Vagina (tissue), 2 donors: ENCODE results near the gene PATJ. TPM values are rescaled to one million over a fixed set of nuclear protein-coding genes. Genes with fewer than 3 reads are reported as not detected.
A peak's percentile ranks its signal among the peaks of the same experiment; 100 is the strongest.

Experiments
- DNase-seq, 2 donors: peaks; one replicate each; pipeline ENCODE4 v3.0.0-alpha.2; 2017; ENCODE audit errors: extremely low spot score in 2 of 2
- H3K27ac ChIP-seq: fragments of 200-600 bp; sonication (generic); one replicate; pipeline ENCODE4 v1.5.1; 2019
- H3K27me3 ChIP-seq: fragments of 200-600 bp; sonication (generic); one replicate; pipeline ENCODE4 v1.5.1; 2019
- H3K36me3 ChIP-seq, 2 donors: fragments of 200-600 bp; sonication (generic); one replicate each; pipeline ENCODE4 v1.5.1; 2017 to 2019
- H3K4me1 ChIP-seq: fragments of 200-600 bp; sonication (generic); one replicate; pipeline ENCODE4 v1.5.1; 2019
- H3K4me3 ChIP-seq, 2 donors: fragments of 200-600 bp; sonication (generic); 1 replicate in 1 of 2; 2 replicates in 1 of 2; pipeline ENCODE4 v1.5.1; 2016 to 2019
- H3K9me3 ChIP-seq: fragments of 200-600 bp; sonication (generic); one replicate; pipeline ENCODE4 v1.5.1; 2019
- CTCF ChIP-seq, 3 experiments: fragments of 450-650 bp in 2 of 3; fragments of 200-600 bp in 1 of 3; sonication (generic) in 1 of 3; IDR thresholded peaks; one replicate each; pipeline ENCODE4 v1.5.1; 2017 to 2019; ENCODE audit warnings: antibody characterized with exemption in 3 of 3, mild to moderate bottlenecking in 2 of 3, moderate library complexity in 2 of 3
- POLR2A ChIP-seq, 2 donors: fragments of 450-650 bp; IDR thresholded peaks; one replicate each; pipeline ENCODE4 v1.6.1; 2017; ENCODE audit warnings: antibody characterized with exemption in 2 of 2, mild to moderate bottlenecking in 2 of 2, moderate library complexity in 2 of 2
- POLR2AphosphoS5 ChIP-seq, 2 donors: sonication (generic); formaldehyde crosslinking; IDR thresholded peaks; one replicate each; pipeline ENCODE4 v1.9.0; 2017; ENCODE audit warnings: antibody characterized with exemption in 2 of 2, mild to moderate bottlenecking in 2 of 2, low read depth in 1 of 2; ENCODE audit not compliant: insufficient read depth in 1 of 2
- intact Hi-C: fragments of 100-400 bp; cut with DNase I; formaldehyde crosslinking; loops from one replicate; pipeline ENCODE4 v1.15.1; 2023
- total RNA-seq: library from RNA; depleted of rRNA; stranded (reverse); fragments of >200 nt; gene quantifications from one replicate; pipeline ENCODE4 v1.2.3, GENCODE V29; 2016

The PATJ gene
- total RNA-seq, 1 donor from 2014 or later = 83.2 TPM

GRCh38 chr1:61732726-61733125, 9.6 kb upstream of the PATJ start:
- no peaks in the 10 kb centered on the region for H3K36me3 ChIP-seq
- H3K4me3 ChIP-seq = no peak overlapping the region
- intact Hi-C loops = no loop called here
- H3K4me1 ChIP-seq = no peaks in the 10 kb centered on the region
- TF ChIP-seq POLR2AphosphoS5 (IDR thresholded peaks at IDR 0.05; ENCODE audit: insufficient read depth in 1 of 2, low read depth in 1 of 2) = no peak
- no peak for TF ChIP-seq CTCF (IDR thresholded peaks at IDR 0.05)
- no peak for TF ChIP-seq POLR2A (IDR thresholded peaks at IDR 0.05)
- no peaks in the 10 kb centered on the region for H3K9me3 ChIP-seq
- H3K27ac ChIP-seq = no peak overlapping the region
- no peaks in the 10 kb centered on the region for H3K27me3 ChIP-seq
- DNase-seq = no peak

- intact Hi-C loops = no loop called here
- TF ChIP-seq POLR2A (IDR thresholded peaks at IDR 0.05) (no peak), CTCF (IDR thresholded peaks at IDR 0.05) (no peak), POLR2AphosphoS5 (IDR thresholded peaks at IDR 0.05; ENCODE audit: insufficient read depth in 1 of 2, low read depth in 1 of 2) (no peak)
Measured at GRCh38 chr1:61740751-61741700, 1.3 kb upstream of the PATJ start.

GRCh38 chr1:61742620-61743430, 545 bp downstream of the PATJ start:
- Histone ChIP-seq H3K4me3 (peak overlapping the region; percentile 87 to 96), H3K27ac (peak overlapping the region; percentile 97), H3K4me1 (peaks cover 35% of the 10 kb centered on the region), H3K9me3 (no peaks in the 10 kb centered on the region), H3K36me3 (no peaks in the 10 kb centered on the region), H3K27me3 (no peaks in the 10 kb centered on the region)
- DNase-seq = peak in 1 of 2 donors; percentile 85
- intact Hi-C loops = no loop called here
- TF ChIP-seq CTCF (IDR thresholded peaks at IDR 0.05) (no peak), POLR2AphosphoS5 (IDR thresholded peaks at IDR 0.05; ENCODE audit: insufficient read depth in 1 of 2, low read depth in 1 of 2) (peak in 1 of 2 donors; percentile 46)

More at GRCh38 chr1:61740751-61741700, 1.3 kb upstream of the PATJ start:
- Histone ChIP-seq H3K9me3 (no peaks in the 10 kb centered on the region), H3K4me1 (peaks cover 22% of the 10 kb centered on the region), H3K36me3 (no peaks in the 10 kb centered on the region), H3K27me3 (no peaks in the 10 kb centered on the region), H3K27ac (peak overlapping the region; percentile 97), H3K4me3 (peak overlapping the region; percentile 87 to 96)
- peak in 1 of 2 donors; percentile 27 for DNase-seq

GRCh38 chr1:61743431-61743705, 1.1 kb downstream of the PATJ start:
- H3K4me1 ChIP-seq = peaks cover 35% of the 10 kb centered on the region
- TF ChIP-seq POLR2A (IDR thresholded peaks at IDR 0.05) = no peak
- TF ChIP-seq POLR2AphosphoS5 (IDR thresholded peaks at IDR 0.05; ENCODE audit: insufficient read depth in 1 of 2, low read depth in 1 of 2) = no peak
- no peak for TF ChIP-seq CTCF (IDR thresholded peaks at IDR 0.05)
- no peaks in the 10 kb centered on the region for H3K36me3 ChIP-seq
- no peaks in the 10 kb centered on the region for H3K9me3 ChIP-seq
- DNase-seq = no peak
- no peaks in the 10 kb centered on the region for H3K27me3 ChIP-seq
- peak overlapping the region; percentile 87 to 96 for H3K4me3 ChIP-seq
- H3K27ac ChIP-seq = peak overlapping the region; percentile 97
- intact Hi-C loops = no loop called here
